ENCODE data around the gene DOK4.
"Not testable (repeated sequence)": the region's sequence is repeated elsewhere in the genome, so short reads cannot be mapped to it uniquely, and the experiment has no call there.

Gene DOK4

GRCh38 chr16:57439947-57440346, 46.3 kb downstream of the DOK4 start:
- not testable (repeated sequence) for DNase-seq

DNA sequence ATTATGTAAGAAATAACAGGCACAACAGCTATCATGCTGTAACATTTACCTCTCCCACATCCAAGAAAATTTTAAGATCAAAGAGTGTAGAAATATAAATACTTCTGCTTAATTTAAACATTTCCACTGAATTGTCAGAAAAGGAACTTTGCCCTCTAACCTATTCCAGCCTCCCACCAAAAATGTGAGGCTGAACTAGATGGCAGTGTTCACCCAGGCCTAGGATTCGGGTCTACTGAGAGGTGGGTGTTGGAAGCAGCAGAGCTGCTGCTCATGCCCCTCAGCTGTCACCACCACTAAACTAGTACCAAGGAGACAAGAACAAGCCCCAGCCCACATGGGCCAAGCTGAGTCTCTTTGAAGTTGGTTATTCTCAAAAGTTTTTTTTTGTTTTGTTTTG, 50.5 kb downstream of the DOK4 start:
- no peak for DNase-seq

GRCh38 chr16:57434003-57434402, 52.3 kb downstream of the DOK4 start:
- no peak for DNase-seq

GRCh38 chr16:57432989-57433388, 53.3 kb downstream of the DOK4 start:
- DNase-seq, result no peak

DNA sequence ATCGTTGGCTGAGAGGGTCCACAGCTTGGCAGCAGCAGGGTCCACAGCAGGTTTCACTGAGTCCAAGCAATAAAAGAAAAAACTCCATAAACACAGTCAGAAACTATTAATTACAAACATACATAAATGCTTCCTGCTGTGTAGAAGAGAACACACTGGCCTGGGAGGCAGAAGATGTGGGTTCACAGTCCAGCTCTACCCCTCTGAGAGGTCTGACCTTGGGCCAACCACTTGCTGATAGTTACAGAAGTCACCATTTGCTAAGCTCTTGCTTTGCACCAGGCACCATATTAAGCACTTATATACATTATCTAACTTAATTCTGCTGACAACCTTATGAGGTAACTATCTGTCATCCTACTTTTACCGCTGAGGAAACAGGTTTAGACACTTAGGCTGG, 53.8 kb downstream of the DOK4 start:
- DNase-seq, result no peak

DNA sequence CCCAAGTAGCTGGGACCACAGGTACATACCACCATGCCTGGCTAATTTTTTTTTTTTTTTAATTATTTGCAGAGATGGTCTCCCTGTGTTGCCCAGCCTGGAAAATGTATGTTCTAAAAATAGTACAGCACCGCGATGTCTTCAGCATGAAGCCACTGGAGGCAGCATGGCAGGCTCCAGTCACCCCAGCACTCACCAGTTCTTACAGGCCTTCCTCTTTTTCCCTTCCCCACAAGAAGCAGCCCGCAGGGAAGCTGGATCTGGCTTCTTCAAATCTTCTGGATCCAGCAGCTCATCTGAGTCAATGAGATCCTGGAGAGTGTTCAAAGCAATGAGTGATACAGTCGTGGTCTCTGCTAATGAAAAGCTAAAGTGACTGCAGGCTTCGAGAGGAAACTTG, 55.3 kb downstream of the DOK4 start:
- no peak for DNase-seq

DNA sequence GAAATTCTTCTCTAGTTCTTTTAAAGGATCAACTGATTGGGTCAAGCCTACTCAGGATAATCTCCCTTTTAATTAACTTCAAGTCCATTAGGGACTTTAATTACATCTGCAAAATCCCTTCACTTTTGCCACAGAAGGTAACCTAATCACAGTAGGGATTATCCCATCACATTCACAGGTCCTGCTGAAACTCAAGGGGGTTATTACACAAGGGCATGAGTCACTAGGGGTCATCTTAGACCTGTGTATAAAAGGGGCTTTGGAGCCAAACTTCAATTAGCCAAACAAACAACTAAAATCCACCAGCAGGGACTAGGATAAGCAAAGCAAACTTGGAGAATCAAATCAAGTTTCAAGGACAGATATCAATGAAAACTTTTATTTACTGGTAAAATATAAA, 58.5 kb downstream of the DOK4 start:
- DNase-seq, result no peak

GRCh38 chr16:57427307-57427706, 59.0 kb downstream of the DOK4 start:
- DNase-seq, result no peak

DNA sequence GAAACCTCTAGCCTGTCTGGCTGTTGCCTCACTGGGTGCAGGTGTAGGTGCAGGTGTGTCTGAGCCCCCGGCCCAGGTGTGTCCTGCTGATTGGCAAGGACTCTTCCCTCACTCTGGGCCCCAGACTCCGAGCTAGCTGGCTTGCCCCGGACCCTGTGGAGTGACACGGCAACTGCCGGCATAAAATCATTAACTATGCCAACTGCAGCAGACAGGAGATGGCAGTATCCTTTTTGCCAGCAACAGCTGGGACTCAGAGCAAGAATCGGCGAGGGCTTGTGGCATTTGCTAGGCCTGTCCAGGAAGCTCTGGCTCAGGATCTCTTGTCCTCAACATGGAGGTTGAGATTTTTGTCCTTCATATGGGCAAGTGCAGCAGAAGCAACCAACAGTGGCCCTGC, 59.9 kb downstream of the DOK4 start:
- no peak for DNase-seq

DNA sequence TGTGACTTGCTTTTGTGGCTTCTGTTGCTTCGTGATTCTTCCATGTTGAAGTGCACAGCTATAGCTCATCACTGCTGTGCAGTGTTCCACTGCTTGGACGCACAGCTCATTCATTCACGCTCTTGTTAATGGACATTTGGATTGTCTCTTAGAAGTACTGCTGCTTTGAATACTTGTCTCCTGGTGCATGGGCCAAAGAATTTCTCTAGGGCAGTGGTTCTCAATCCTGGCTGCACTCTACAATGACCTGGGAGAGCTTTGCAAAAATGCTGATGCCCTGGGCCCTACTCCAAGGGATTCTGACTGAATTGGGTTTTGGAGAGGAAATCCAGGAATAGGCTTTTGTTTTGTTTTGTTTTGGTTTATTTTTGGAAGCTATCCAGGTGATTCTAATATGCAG, 61.7 kb downstream of the DOK4 start:
- DNase-seq, result no peak

DNA sequence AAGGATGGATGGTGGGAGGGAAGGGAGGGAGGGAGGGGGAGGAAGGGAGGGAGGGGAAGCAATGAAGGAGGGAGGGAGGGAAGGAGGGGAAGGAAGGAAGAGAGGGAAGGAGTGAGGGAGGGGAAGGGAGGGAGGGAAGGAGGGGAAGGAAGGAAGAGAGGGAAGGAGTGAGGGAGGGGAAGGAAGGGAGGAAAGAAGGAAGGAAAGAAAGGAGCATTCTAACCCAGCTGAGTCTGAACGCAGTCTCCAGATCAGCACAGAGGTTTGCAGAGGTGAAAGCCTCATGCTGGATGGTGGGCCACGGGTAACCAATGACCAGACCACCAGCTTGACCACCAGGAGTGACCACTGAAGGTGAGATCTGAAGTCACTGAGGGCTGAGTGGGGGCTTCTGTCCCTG, 63.1 kb downstream of the DOK4 start:
- DNase-seq, result no peak

DNA sequence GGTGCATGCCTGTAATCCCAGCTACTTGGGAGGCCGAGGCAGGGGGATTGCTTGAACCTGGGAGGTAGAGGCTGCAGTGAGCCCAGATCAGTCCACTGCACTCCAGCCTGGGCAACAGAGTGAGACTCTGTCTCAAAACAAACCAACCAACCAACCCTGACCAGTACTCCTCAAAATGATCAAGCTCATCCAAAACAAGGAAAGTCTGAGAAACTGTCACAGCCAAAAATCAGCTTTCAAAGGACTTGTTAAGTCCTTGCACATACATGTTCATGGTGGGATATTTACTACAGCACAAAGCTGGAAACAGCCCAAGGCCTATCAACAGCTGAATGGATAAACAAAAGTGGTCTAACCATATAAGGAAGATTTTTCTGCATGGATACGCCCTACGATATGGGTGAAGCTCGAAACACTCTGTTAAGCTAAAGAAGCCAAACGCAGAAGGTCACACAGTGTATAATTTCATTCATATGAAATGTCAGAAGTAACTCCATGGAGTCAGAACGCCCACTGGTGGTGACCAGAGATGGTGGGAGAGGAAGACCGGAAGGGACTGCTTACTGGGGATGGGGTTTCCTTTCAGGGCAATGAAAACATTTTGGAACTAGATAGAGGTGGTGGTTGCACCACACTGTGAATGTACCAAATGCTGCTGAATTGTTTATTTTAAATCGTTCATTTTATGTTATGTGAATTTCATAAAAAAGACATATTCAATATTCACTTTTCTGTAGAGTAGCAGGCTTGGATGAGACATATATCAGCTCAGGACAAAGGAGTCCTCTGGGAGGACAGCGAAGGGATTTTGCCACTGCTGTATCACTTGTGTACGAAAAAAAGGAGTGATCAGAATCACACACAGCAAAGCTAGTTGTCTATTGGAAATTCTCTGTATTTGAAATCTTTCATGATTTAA, 64.0 kb downstream of the DOK4 start:
- peak; percentile 49 for DNase-seq
